Fibroblast of skin of left biceps (primary cell): ENCODE results near the gene PABPC1L.
A peak's percentile ranks its signal among the peaks of the same experiment; 100 is the strongest.

Source experiments
- DNase-seq, 2 experiments: peaks; one replicate each; pipeline ENCODE4 v3.0.0-alpha.2; 2013; ENCODE audit warnings: low read depth in 2 of 2

The PABPC1L gene

GRCh38 chr20:44966030-44966961, 56.4 kb downstream of the PABPC1L start, which contains the start of gene STK4:
Gene STK4 (plus strand): TSS chr20:44966512. CDS start chr20:44966569, 57 bp downstream.
- peak; percentile 67 to 75 for DNase-seq

- no peak for DNase-seq
Measured at GRCh38 chr20:44967207-44967807, 57.4 kb downstream of the PABPC1L start.

- no peak for DNase-seq
Measured at GRCh38 chr20:44969300-44969894, 59.5 kb downstream of the PABPC1L start.

GRCh38 chr20:44970243-44970757, 60.4 kb downstream of the PABPC1L start:
- no peak for DNase-seq

- no peak for DNase-seq
Measured at GRCh38 chr20:44973053-44973452, 63.2 kb downstream of the PABPC1L start.

GRCh38 chr20:44976698-44977097, 66.8 kb downstream of the PABPC1L start:
- DNase-seq, result no peak

- no peak for DNase-seq
Measured at GRCh38 chr20:44979090-44979621, 69.3 kb downstream of the PABPC1L start.

GRCh38 chr20:44981736-44982406, 72.0 kb downstream of the PABPC1L start:
- DNase-seq, result no peak

- no peak for DNase-seq
Measured at GRCh38 chr20:44983093-44983674, 73.3 kb downstream of the PABPC1L start.

- DNase-seq, result no peak
Measured at GRCh38 chr20:44988631-44989171, 78.8 kb downstream of the PABPC1L start.
